NCI-H1694 treated with DMSO at 0.1 percent for 48 hours (cell line): ENCODE measurements around the gene UNC13B.
"Not testable (repeated sequence)": the region's sequence is repeated elsewhere in the genome, so short reads cannot be mapped to it uniquely, and the experiment has no call there.

Source experiments
- DNase-seq: peaks from one replicate; lab custom pipeline; 2025; lab: John Stamatoyannopoulos, UW

The UNC13B gene

DNA sequence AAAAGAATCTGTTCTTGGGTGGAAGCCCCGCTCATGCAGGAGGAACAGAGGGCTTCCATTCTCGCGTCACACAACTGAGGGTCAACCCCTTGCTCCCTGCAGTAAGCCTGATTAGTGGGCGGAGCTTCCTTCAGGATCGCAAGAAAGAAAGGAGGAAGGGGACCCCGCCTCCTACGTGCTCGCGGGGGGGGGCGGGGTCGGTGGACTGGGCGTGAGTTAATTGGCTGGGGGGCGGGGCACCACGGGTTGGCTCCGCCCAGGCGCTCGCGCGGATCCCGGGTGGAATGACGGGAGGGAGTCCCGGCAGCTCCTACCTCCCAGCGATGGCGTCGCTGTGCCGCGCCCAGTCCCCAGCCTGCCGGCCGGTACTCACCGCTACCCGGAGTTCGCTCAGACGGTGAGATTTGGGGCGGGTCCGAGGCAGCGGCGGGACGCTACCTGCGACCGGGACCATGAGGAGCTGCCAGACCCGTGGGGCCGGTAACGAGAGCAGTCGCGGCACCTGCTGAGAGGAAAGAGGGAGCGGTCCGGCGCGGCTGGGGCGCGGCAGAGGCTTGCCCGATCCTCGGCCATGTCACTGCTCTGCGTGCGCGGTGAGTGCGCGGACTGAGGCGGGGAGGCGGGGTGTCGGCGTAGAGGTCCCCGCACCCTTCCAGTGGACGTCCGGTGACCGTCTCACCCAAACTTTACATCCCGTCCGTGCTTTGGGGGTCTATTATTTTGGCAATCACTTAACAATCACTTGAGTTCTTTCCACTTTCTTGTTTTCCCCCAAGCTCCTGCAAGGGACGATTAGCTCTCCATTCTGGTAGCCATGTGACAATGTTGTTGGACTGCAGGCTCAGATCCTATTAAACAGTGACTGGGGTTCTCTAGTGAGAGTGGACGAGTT is at the start of gene UNC13B:
Gene UNC13B (plus strand): TSS at position 297 of the 892 bp plus-strand sequence. CDS start 275 bp downstream, at position 572.
- DNase-seq, result no peak

DNA sequence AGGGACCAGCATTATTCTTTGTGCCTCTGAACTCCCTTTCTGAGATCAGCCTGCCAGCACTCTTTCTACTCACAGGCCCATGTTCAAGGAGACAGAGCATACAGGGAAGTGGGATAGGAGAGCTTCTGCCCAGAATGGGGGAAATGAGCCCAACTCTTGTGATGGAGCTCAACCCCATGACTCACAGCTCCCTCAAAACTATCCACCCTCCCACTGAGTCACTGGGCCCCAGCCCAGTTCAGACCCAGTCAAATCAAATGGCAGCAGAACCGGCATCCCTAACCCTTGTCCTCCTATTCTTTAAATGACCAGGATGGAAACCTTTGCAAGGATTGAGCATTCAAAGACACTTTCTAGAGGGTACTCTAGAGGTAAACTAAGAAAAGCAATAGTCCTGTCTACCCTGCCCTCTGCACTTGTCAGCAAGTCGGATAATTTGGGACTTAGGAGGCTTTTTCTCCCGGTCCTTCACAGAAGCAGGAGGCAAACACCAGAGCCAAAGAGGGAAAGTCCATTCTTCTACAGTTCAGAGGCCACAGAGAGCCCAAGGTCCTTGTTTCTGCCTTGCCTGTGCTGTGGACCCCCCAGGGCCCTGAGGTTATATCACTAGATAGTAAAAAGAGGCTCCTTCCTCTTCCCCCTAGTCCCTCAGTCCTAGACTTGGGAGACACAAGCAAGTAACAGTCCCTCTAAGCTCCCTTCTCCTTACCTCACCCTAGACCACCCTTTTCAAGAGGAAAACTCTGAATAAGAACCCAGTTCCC is 49.4 kb upstream of the UNC13B start:
- no peak for DNase-seq

DNA sequence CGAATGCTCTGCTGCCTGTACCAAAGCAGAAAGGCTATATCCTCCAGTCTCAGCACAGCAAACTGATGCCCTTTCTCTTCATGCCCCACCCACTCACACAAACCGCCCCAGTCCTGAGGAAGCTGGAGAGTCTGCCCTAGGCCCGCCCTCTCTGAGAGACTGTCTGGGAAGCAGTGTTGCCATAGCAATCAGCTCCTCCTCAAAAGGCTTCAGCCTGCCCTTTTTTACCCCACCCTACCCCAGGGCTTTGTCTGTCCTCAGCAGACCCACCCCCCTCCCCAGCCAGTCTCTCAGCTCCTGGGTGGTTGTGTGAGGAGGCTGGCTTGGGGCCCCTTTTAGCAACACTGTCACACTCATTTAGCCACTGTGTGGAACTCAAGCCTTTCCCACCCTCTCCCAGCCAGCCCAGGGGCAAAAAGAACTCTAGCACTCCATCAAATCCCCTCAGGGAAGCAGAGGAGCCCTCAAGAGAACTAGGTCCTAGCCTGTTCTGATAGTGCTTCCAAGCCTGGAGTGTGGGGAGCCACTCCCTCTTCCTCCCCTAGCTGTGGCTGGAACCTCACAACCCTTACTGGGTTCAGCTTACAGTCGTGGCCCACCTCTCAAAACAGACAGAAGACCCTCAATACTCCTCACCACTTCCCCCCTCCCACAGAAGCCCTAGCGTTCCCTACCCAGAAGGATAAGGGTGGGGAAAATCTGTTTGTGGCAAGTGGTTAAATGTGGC is 47.5 kb upstream of the UNC13B start:
- DNase-seq, result no peak

DNA sequence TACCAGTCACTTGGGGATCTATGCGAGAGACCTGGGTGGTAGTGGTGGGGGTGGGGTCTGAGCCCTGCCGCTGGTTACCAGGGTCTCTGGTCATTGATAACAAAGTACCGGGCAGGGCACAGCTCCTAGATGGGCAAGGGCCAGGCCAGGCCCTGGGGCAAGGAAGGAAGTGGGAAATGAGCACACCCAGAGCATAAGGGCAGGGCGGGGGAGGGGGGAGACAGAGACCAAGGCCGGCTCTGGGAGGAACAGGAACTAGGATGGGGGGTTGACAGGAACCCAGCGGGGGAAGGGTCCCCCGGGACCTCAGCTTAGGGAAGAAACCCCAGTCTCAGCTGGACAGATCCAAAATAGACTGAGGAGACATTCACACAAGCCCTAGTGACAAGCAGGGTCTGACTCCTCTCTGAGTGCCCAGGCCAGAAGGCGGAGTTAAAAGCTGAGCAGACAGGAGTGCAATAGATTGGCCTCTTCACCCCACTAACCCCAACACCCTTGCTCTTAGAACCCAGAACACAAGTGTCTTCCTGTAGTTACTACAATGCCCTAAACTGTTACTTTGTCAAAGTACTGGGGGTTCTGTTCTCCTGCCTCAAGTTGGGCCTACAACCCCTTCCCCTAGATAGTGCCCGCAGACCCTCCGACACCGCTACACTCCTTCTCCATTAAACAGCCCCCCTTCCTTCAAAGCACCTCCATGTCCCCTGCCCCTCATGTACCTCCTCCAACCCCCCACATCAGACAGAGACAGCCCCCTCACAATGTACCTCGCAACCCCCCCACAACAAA is 46.8 kb upstream of the UNC13B start:
- DNase-seq, result no peak

DNA sequence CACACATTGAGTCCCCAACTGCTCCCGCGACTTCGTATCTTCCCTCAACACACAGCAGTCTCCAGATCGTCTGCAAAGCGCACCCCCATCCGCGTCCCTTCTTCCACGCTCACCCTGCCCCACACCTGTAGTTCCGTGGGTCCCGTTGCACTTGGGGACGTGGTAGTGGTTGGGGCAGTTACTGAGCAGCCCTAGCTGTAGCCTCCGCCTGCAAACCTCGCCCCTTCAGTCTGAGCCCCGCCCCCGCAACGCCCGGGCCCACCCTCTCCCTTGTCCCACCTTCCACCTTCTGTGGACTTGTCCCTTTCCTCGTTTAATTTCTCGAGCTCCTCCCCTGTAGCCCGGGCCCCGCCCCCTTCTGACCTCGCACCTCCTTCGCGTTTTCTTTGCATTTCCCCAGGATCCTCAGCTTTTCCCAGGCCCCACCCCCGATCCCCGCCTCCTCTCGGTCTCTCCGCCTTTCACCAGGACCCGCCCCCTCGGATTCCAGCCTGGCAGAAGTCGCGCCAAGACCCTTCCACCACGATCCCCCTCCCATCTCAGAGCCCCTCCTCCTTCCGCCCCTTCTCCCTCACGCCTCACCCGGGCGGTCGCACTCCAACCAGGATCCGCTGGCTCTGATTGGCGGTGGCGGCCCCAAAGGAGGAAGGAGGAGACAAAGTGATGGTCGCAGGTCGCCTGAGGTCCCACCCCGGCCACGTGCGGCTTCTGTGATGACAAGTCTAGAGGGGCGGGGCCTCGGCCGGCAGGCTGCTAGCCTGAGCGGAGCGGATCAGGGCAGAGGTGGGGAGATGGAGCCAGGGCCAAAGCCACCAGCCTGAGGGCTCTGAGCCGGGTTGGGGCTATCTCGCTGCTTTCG is 45.9 kb upstream of the UNC13B start, which contains the start of gene ATOSB:
Gene ATOSB (minus strand): TSS at position 183 of the 859 bp plus-strand sequence. CDS start 7,588 bp downstream, outside the sequence.
- DNase-seq, result peak; percentile 89

DNA sequence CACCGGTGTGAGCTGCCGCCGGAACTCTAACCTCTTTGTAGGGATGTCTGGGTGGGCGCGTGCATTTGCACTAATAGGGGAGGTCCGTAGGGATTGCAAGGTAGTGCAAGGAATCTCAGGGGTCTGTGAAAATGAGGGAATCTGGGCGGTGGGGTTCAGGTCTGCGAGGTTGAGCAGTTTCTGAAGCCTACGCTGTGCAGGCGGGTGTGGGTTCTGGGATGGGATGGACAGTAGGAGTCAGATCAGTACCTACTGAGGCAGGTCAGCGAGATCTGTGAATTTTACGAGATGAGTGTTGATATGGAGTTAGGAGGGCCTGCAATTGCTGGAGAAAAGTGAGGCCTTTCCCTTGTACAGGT is 45.3 kb upstream of the UNC13B start:
- DNase-seq, result no peak

DNA sequence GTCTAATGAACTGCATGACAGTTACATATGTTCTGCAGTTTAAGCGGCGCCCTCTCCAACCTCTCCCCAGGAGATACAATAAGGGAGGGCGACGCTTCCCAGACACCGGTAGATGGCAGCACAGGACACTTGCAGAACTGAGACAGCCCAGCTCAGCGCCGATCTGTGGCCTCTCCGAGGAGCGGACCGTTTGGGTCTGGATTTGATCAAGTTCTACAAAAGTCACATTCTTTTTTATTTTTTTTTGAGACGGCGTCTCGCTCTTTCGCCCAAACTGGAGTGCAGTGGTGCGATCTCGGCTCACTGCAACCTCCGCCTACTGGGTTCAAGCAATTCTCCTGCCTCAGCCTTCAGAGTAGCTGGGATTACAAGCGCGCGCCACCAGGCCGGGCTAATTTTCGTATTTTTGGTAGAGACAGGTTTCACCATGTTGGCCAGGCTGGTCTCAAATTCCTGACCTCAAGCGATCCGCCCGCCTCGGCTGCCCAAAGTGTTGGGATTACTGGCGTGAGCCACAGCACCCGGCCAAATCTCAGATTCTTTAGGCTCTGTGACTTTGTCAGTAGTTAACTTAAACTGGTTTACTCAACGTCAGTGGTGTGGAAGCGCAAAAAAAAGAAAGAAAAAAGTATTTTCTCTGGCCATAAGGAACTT is 44.8 kb upstream of the UNC13B start:
- peak; percentile 87 for DNase-seq

DNA sequence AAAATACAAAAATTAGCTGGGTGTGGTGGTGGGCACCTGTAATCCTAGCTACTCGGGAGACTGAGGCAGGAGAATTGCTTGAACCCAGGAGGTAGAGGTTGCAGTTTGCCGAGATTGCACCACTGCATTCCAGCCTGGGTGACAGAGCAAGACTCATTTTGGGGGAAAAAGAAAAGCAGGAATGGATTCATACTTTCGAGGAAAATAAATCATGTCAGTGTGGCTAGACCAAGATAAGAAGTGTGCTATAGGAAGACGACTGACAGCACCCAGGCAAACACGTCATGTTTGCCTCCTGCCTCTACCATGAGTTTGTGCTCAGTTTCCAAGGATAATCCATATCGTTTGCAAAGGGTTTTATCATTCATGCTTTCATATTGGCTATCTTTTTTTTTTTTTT is 26.9 kb upstream of the UNC13B start:
- no peak for DNase-seq

DNA sequence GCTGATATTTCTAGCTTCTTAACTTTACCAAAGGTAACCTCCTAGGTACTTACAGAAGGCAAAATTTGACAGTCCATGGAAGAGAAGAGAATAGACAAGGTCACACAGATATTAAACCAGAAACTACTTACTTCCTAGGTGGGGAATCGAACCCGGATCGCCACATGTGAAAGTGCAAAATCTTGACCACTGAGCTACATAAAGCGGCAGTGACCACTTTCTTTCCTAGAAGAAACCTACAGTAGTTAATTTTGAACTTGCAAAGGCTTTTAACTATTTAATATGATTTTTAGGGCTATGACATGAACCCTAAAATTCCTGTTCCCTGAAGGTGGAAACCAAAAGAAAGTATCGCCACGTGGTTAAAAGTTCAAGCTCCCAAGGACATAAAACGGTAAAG is 25.8 kb upstream of the UNC13B start:
- no peak for DNase-seq

DNA sequence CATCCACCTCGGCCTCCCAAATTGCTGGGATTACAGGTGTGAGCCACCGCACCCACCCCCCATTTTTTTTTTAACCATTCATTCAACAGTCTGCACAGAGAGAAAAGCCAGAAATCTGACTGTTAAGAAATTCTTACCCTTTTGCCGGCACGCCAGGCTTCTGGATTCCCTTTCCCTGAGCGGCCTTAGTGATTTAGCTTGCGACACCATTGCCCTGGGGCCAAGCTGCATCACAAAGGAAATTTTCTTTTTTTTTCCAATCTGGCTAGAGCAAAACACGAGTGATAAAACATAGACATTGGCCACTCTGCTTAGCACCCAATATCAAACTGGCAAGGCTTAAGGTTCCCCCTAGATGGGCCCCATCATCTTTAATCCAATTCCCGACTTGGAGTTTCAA is 24.9 kb upstream of the UNC13B start:
- no peak for DNase-seq

DNA sequence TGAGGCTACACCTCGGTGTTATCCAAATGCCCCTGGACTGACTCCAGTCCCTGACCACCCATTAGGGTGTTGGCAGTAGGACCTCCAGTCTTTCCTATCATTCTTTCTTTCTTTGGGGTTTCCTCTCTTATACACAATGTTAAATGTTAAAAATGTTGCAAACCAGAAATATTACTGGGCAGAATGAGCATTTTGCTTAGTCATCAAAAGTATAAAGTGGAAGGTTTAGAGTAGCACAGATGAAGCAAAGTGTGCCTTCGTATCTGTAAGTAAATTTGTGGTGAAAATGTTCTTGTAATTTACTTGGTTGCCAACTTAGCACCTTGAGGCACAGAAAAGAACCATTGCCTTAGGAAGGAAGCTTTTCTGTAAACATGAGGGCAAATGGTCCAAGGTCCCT is 21.7 kb upstream of the UNC13B start:
- DNase-seq, result no peak

DNA sequence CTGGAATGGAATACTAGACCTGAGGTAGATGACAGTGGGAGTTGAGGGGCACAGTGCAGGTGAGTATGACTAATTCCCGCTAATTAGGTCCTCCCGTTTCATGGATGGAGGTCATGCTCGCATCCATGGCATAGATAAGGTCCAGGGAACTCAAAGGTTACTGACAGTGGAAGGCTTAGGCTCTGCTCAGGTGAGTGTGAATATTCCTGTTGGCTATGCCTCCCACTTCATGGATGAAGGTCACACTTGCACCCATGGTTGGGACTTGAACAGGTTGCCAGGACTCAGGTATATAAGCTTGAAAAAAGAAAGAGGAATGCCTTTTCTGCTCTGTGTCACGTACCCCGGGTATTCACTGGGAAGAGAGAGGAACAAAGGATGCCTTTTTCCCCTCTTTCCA is 19.8 kb upstream of the UNC13B start:
- DNase-seq, result no peak

DNA sequence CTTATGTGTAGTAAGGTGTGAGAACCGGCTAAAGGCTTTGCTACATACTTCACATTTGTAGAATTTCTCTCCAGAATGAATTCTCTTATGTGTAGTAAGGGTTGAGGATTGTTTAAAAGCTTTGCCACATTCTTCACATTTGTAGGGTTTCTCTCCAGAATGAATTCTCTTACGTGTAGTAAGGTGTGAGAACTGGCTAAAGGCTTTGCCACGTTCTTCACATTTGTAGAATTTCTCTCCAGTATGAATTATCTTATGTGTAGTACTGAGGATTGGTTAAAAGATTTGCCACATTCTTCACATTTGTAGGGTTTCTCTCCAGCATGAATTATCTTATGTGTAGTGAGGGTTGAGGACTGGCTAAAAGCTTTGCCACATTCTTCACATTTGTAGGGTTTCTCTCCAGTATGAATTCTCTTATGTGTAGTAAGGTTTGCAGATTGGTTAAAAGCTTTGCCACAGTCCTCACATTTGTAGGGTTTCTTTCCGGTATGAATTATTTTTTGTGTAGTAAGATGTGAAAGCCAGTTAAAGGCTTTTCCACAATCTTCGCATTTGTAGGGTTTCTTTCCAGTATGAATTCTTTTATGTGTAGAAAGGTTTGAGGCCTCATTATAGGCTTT is 13.8 kb upstream of the UNC13B start:
- not testable (repeated sequence) for DNase-seq

DNA sequence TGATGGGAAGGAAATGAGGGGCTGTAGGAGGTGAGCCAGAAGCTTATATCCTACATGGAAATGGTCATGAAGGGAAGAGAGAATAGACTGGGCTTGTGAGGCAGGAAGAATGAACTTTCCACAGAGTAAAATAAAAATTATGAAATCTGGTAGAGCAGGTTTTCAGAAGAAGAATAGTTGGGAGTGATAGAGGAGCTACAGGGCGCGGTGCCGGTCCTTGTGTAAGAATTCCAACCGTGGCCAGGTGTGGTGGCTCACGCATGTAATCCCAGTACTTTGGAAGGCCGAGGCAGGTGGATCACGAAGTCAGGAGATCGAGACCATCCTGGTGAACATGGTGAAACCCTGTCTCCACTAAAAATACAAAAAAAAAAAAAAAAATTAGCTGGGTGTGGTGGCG is 8.9 kb upstream of the UNC13B start:
- no peak for DNase-seq

DNA sequence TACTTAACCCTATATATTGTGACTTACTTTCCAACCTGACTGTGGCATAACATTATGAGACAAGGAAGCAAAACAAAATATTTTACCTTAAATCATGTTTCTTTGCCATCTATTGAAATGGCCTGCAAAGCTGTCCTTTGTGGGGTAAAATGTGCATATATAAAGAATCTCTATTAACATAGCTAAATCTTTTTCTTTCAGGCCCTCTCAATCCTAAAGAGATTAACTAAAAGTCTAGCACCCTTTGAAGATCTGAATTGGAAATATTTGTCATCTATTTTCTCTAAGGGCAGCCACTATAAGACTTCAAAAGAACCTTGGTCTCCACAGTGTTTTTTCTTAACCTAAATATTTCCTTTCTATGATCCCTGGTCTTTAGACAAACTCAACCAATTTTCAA is 5.0 kb upstream of the UNC13B start:
- DNase-seq, result no peak

DNA sequence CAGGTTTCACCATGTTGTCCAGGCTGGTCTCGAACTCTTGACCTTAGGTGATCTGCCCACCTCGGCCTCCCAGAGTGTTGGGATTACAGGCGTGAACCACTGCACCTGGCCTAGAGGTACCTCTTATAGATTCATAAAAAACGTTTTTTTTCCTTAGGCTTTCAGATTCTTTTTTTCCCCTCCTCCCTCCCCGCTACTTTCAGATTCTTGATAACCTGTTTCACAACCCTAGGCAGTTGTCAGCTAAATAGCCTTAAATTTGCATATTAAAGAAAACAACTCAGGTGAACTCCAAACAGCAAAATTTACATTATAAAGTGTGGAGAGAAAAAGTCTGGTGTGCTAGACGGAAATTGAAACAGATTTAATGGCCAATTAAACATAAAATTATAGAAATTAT is 4.0 kb upstream of the UNC13B start:
- not testable (repeated sequence) for DNase-seq

DNA sequence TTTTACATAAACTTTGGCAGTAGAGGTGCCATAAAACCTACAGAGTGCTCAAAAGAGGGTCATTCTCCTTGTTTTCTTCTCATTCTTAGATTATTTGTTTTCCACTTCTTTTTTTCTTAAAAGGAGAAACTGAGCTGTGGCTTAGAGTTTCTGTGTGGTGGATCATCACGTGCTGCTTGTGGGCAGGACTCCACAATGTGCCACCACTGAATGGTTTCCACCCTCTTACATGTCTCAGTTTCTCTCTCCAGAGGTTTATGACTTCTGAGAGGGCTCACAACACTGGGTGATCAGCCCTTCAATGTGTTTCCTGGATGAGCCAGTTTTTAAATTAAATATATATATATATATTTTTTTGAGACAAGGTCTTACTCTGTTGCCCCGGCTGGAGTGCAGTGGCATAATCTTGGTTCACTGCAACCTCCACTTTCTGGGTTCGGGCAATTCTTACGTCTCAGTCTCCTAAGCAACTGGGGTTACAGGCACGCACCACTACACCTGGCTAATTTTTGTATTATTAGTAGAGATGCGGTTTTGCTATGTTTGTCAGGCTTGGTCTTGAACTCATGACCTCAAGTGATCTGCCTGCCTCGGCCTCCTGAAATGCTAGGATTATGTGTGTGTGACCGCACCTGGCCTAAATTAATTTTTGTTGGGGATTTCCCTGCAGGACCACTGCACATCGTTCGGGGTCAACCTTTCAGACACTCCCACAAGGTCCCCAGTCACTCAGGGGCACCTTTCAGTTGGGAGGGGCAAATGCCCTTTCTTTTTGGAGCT is 3.1 kb upstream of the UNC13B start:
- no peak for DNase-seq

DNA sequence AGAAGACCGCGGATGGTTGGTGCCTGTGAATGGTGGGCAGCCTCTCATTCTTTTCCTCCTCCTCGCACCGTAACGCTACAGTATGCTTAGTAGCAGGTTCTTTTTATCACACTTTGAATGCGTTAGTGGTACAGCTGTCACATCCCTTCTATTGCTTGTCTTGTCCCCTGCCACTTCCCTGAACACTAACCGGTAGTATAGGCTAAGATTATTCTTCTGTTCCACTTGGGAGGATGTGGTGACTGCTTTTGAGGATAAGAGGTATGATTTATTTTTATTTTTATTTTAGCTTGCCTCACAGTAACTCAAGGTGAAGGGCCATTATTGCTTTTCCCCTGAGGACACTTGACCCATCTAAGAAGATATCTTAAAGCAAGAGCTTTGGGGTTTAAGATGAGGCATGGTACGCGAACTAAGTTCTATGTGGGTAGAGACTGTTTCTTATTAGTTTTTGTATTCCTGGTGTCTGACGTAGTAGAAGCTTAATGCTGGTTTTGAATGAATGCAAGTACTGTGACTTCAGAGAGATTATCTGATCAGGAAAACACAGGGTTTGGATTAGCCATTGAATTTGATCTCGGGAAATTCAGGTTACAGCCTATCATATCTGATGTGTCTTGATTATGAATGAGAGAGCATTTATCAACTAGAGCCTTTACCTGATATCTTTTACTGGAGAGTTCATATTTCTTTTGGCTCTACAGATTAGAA is 951 bp downstream of the UNC13B start:
- DNase-seq, result no peak
